GM06990 (cell line): ENCODE results near the gene PUM2.

Source experiments
- DNase-seq: peaks from one replicate; pipeline ENCODE4 v3.0.0-alpha.2; 2011; ENCODE audit not compliant: insufficient read length; ENCODE audit errors: extremely low read depth
- H3K27me3 ChIP-seq: replicated peaks from 2 replicates; pipeline ENCODE4 v1.6.0; 2011; ENCODE audit warnings: low read length; ENCODE audit not compliant: control insufficient read depth, insufficient read depth
- H3K36me3 ChIP-seq: 2 replicates; pipeline ENCODE4 v1.5.1; 2011; ENCODE audit warnings: low read length; ENCODE audit not compliant: control insufficient read depth, insufficient read depth
- H3K4me3 ChIP-seq: replicated peaks from 2 replicates; pipeline ENCODE4 v1.5.1; 2011; ENCODE audit warnings: low read depth, mild to moderate bottlenecking, control low read depth, low read length
- CTCF ChIP-seq: IDR thresholded peaks from 2 replicates; pipeline ENCODE4 v1.5.1; 2011; ENCODE audit warnings: low read length, control low read depth, mild to moderate bottlenecking, inconsistent platforms; ENCODE audit not compliant: insufficient read depth, poor library complexity, severe bottlenecking

Gene PUM2

GRCh38 chr2:20223407-20224163, 127.1 kb downstream of the PUM2 start:
- DNase-seq, result peak; percentile 61
- Histone ChIP-seq H3K27me3 (no peaks in the 10 kb centered on the region), H3K36me3 (peaks cover 2% of the 10 kb centered on the region; the same call in 1 of the 2 replicates), H3K4me3 (peak overlapping the region; percentile 81)
- TF ChIP-seq CTCF, result no peak

- no peak for TF ChIP-seq CTCF
- H3K27me3 ChIP-seq, result no peaks in the 10 kb centered on the region
- no peak for DNase-seq
- H3K36me3 ChIP-seq, result peaks cover 4% of the 10 kb centered on the region; the same call in 1 of the 2 replicates
- H3K4me3 ChIP-seq, result peak overlapping the region; percentile 81
Observed at GRCh38 chr2:20222769-20223406, 127.8 kb downstream of the PUM2 start.

GRCh38 chr2:20222014-20222768, 128.5 kb downstream of the PUM2 start:
- TF ChIP-seq CTCF, result no peak
- Histone ChIP-seq H3K27me3 (no peaks in the 10 kb centered on the region), H3K36me3 (peaks cover 4% of the 10 kb centered on the region), H3K4me3 (peak overlapping the region; percentile 81)
- DNase-seq, result no peak

GRCh38 chr2:20221555-20221973, 129.1 kb downstream of the PUM2 start:
- no peak for DNase-seq
- peak overlapping the region; percentile 81 for H3K4me3 ChIP-seq
- no peak for TF ChIP-seq CTCF
- H3K36me3 ChIP-seq, result peaks cover 6% of the 10 kb centered on the region
- no peaks in the 10 kb centered on the region for H3K27me3 ChIP-seq

- Histone ChIP-seq H3K4me3 (no peak overlapping the region), H3K27me3 (no peaks in the 10 kb centered on the region), H3K36me3 (peaks cover 6% of the 10 kb centered on the region)
- TF ChIP-seq CTCF, result no peak
- no peak for DNase-seq
Observed at GRCh38 chr2:20220806-20221554, 129.7 kb downstream of the PUM2 start.
